Stomach (tissue), 4 donors: ENCODE measurements around the gene CSH1.

Source experiments
- EP300 ChIP-seq: sonication (generic); formaldehyde crosslinking; IDR thresholded peaks from one replicate; pipeline ENCODE4 v1.6.1; 2017; ENCODE audit warnings: antibody characterized with exemption
- POLR2A ChIP-seq, 4 donors: fragments of 450-650 bp; IDR thresholded peaks; one replicate each; pipeline ENCODE4 v1.6.1; 2016; ENCODE audit warnings: antibody characterized with exemption in 4 of 4, control low read depth in 2 of 4, mild to moderate bottlenecking in 1 of 4, moderate library complexity in 1 of 4
- POLR2AphosphoS5 ChIP-seq, 3 donors: sonication (generic); formaldehyde crosslinking; IDR thresholded peaks; one replicate each; pipeline ENCODE4 v1.6.1; 2016; ENCODE audit warnings: antibody characterized with exemption in 3 of 3
- TF ChIP-seq, protein P1 (sequence below), 7 experiments: fragments of 450-650 bp in 4 of 7; fragments of 200-600 bp in 3 of 7; sonication (generic) in 3 of 7; IDR thresholded peaks; one replicate each; pipeline ENCODE4 v1.5.1; 2016 to 2019; ENCODE audit warnings: antibody characterized with exemption in 7 of 7, control low read depth in 2 of 7, mild to moderate bottlenecking in 1 of 7

DNA sequence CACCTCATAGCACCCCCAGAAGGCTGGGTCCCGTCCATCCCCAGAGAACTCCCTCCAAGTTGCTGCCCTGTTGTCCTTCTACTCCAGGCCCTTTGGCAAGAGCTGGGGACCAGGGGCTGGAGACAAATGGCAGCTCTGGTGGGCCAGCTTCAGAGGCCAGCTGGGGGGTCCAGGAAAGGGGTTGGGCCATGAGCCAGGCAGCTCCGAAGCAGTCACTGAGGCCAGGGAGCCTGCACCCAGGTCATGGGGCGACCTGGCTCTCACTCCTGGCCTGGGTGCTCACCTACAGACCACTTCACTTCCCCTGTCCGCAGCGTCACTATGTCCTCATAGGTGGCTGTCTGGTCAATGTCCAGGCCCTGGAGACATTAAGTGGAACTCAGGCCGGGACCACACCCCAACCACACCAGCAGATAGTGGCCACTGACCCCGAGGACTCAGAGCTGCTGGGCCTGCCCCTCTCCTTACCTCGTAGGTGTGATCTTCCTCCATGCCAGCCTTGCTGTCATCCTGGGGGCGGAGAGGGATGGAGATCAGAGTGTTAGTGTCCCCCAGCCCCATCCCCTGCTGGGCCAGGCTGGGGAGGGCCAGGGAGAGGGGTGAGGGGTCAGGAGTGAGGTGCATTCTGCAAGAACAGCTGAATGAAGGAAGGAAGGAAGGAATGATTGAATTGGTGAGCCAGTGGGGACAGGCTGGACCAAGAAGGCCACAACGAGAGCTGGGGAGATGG is 32.8 kb upstream of the CSH1 start:
- no peak for TF ChIP-seq POLR2AphosphoS5 (IDR thresholded peaks at IDR 0.05)
- TF ChIP-seq, protein P1, sequence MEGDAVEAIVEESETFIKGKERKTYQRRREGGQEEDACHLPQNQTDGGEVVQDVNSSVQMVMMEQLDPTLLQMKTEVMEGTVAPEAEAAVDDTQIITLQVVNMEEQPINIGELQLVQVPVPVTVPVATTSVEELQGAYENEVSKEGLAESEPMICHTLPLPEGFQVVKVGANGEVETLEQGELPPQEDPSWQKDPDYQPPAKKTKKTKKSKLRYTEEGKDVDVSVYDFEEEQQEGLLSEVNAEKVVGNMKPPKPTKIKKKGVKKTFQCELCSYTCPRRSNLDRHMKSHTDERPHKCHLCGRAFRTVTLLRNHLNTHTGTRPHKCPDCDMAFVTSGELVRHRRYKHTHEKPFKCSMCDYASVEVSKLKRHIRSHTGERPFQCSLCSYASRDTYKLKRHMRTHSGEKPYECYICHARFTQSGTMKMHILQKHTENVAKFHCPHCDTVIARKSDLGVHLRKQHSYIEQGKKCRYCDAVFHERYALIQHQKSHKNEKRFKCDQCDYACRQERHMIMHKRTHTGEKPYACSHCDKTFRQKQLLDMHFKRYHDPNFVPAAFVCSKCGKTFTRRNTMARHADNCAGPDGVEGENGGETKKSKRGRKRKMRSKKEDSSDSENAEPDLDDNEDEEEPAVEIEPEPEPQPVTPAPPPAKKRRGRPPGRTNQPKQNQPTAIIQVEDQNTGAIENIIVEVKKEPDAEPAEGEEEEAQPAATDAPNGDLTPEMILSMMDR (IDR thresholded peaks at IDR 0.05): no peak
- TF ChIP-seq POLR2A (IDR thresholded peaks at IDR 0.05): no peak
- no peak for TF ChIP-seq EP300
